Measurements from ENCODE around the gene IQSEC1.

The IQSEC1 gene

GRCh38 chr3:12891985-12892839 is 181.0 kb downstream of the IQSEC1 start:
- Histone ChIP-seq H2BK5ac (ENCODE audit: low read length) (no peak overlapping the region), H3K23ac (ENCODE audit: low read depth, low read length, poor library complexity) (no peak overlapping the region), H3K4me1 (ENCODE audit: control insufficient read depth in 2 of 2, insufficient read depth in 1 of 2, low read depth in 1 of 2, low read length in 2 of 2) (peaks cover 6 to 7% of the 10 kb centered on the region in 2 donors), H3K14ac (ENCODE audit: low read length) (no peak overlapping the region), H3K9ac (ENCODE audit: low read depth, low read length, poor library complexity) (peak overlapping the region; percentile 1), H3K27ac (replicated peaks; ENCODE audit: low read length) (no peak overlapping the region), H3K27me3 (ENCODE audit: control insufficient read depth in 3 of 3, insufficient read depth in 3 of 3, low read depth in 1 of 3, low read length in 3 of 3) (peaks cover 0 to 25% (median 2%) of the 10 kb centered on the region in 3 experiments), H4K8ac (ENCODE audit: low read depth, low read length) (no peak overlapping the region), H2BK15ac (ENCODE audit: low read length) (no peak overlapping the region), H2AK5ac (ENCODE audit: low read depth, low read length) (no peak overlapping the region), H3K36me3 (replicated peaks in 1 of 2; ENCODE audit: control insufficient read depth in 2 of 2, insufficient read depth in 2 of 2, low read length in 2 of 2) (no peaks in the 10 kb centered on the region), H3K79me1 (ENCODE audit: low read depth, low read length) (no peaks in the 10 kb centered on the region), H3K4me3 (ENCODE audit: low read length in 2 of 2) (no peak overlapping the region), H2BK120ac (ENCODE audit: low read depth, low read length) (no peak overlapping the region), H3K18ac (ENCODE audit: low read length) (no peak overlapping the region), H3K4me2 (ENCODE audit: insufficient read depth, low read length, poor library complexity, severe bottlenecking) (no peak overlapping the region), H2BK12ac (ENCODE audit: low read length) (no peak overlapping the region), H3K9me3 (replicated peaks in 1 of 2; ENCODE audit: control insufficient read depth in 2 of 2, insufficient read depth in 1 of 2, low read depth in 1 of 2, low read length in 2 of 2) (no peaks in the 10 kb centered on the region), H4K91ac (ENCODE audit: low read depth, low read length, poor library complexity) (no peak overlapping the region), H2AFZ (ENCODE audit: low read length) (peak overlapping the region; percentile 61), H3K4ac (ENCODE audit: low read length) (no peak overlapping the region)
- DNase-seq (ENCODE audit: low spot score) = peak; percentile 69
- WGBS, 2 donors (ENCODE audit: extremely low coverage in 2 of 2, insufficient read length in 2 of 2, insufficient replicate concordance in 1 of 2) = no CpG with 5 or more reads among the region's 16 CpGs

GRCh38 chr3:12891391-12891984 is 181.7 kb downstream of the IQSEC1 start:
- Histone ChIP-seq H2AFZ (ENCODE audit: low read length) (peak overlapping the region; percentile 61), H3K27ac (replicated peaks; ENCODE audit: low read length) (no peak overlapping the region), H2BK12ac (ENCODE audit: low read length) (no peak overlapping the region), H4K91ac (ENCODE audit: low read depth, low read length, poor library complexity) (no peak overlapping the region), H3K4me1 (ENCODE audit: control insufficient read depth in 2 of 2, insufficient read depth in 1 of 2, low read depth in 1 of 2, low read length in 2 of 2) (peaks cover 6 to 7% of the 10 kb centered on the region in 2 donors), H3K4ac (ENCODE audit: low read length) (no peak overlapping the region), H2BK5ac (ENCODE audit: low read length) (no peak overlapping the region), H3K79me1 (ENCODE audit: low read depth, low read length) (no peaks in the 10 kb centered on the region), H3K36me3 (replicated peaks in 1 of 2; ENCODE audit: control insufficient read depth in 2 of 2, insufficient read depth in 2 of 2, low read length in 2 of 2) (no peaks in the 10 kb centered on the region), H3K4me2 (ENCODE audit: insufficient read depth, low read length, poor library complexity, severe bottlenecking) (no peak overlapping the region), H2BK120ac (ENCODE audit: low read depth, low read length) (no peak overlapping the region), H3K18ac (ENCODE audit: low read length) (no peak overlapping the region), H3K27me3 (ENCODE audit: control insufficient read depth in 3 of 3, insufficient read depth in 3 of 3, low read depth in 1 of 3, low read length in 3 of 3) (peaks cover 0 to 28% (median 2%) of the 10 kb centered on the region in 3 experiments), H2AK5ac (ENCODE audit: low read depth, low read length) (peak overlapping the region; percentile 43), H3K4me3 (ENCODE audit: low read length in 2 of 2) (no peak overlapping the region), H3K9ac (ENCODE audit: low read depth, low read length, poor library complexity) (no peak overlapping the region), H3K9me3 (replicated peaks in 1 of 2; ENCODE audit: control insufficient read depth in 2 of 2, insufficient read depth in 1 of 2, low read depth in 1 of 2, low read length in 2 of 2) (no peaks in the 10 kb centered on the region), H3K23ac (ENCODE audit: low read depth, low read length, poor library complexity) (no peak overlapping the region), H3K14ac (ENCODE audit: low read length) (no peak overlapping the region), H2BK15ac (ENCODE audit: low read length) (no peak overlapping the region), H4K8ac (ENCODE audit: low read depth, low read length) (no peak overlapping the region)
- DNase-seq (ENCODE audit: low spot score) = no peak
- no CpG with 5 or more reads among the region's 9 CpGs for WGBS, 2 donors (ENCODE audit: extremely low coverage in 2 of 2, insufficient read length in 2 of 2, insufficient replicate concordance in 1 of 2)

GRCh38 chr3:12890610-12891390 is 182.4 kb downstream of the IQSEC1 start:
- WGBS, 2 donors (ENCODE audit: extremely low coverage in 2 of 2, insufficient read length in 2 of 2, insufficient replicate concordance in 1 of 2) = no CpG with 5 or more reads among the region's 10 CpGs
- H3K9ac ChIP-seq (ENCODE audit: low read depth, low read length, poor library complexity) = no peak overlapping the region
- no peaks in the 10 kb centered on the region for H3K79me1 ChIP-seq (ENCODE audit: low read depth, low read length)
- H4K91ac ChIP-seq (ENCODE audit: low read depth, low read length, poor library complexity) = no peak overlapping the region
- no peak overlapping the region for H3K23ac ChIP-seq (ENCODE audit: low read depth, low read length, poor library complexity)
- no peak overlapping the region for H4K8ac ChIP-seq (ENCODE audit: low read depth, low read length)
- peak overlapping the region in 1 of 2 donors; percentile 38 for H3K4me3 ChIP-seq (ENCODE audit: low read length in 2 of 2)
- DNase-seq (ENCODE audit: low spot score) = no peak
- no peaks in the 10 kb centered on the region for H3K9me3 ChIP-seq (replicated peaks in 1 of 2; ENCODE audit: control insufficient read depth in 2 of 2, insufficient read depth in 1 of 2, low read depth in 1 of 2, low read length in 2 of 2)
- H3K27me3 ChIP-seq (ENCODE audit: control insufficient read depth in 3 of 3, insufficient read depth in 3 of 3, low read depth in 1 of 3, low read length in 3 of 3) = peaks cover 0 to 28% (median 2%) of the 10 kb centered on the region in 3 experiments
- H2AFZ ChIP-seq (ENCODE audit: low read length) = no peak overlapping the region
- H2BK5ac ChIP-seq (ENCODE audit: low read length) = no peak overlapping the region
- no peak overlapping the region for H3K4me2 ChIP-seq (ENCODE audit: insufficient read depth, low read length, poor library complexity, severe bottlenecking)
- H3K4me1 ChIP-seq (ENCODE audit: control insufficient read depth in 2 of 2, insufficient read depth in 1 of 2, low read depth in 1 of 2, low read length in 2 of 2) = peaks cover 4 to 7% of the 10 kb centered on the region in 2 donors
- H2AK5ac ChIP-seq (ENCODE audit: low read depth, low read length) = no peak overlapping the region
- peak overlapping the region; percentile 34 for H3K18ac ChIP-seq (ENCODE audit: low read length)
- no peak overlapping the region for H3K14ac ChIP-seq (ENCODE audit: low read length)
- H3K27ac ChIP-seq (replicated peaks; ENCODE audit: low read length) = no peak overlapping the region
- H2BK12ac ChIP-seq (ENCODE audit: low read length) = no peak overlapping the region
- peak overlapping the region; percentile 8 for H2BK15ac ChIP-seq (ENCODE audit: low read length)
- H3K36me3 ChIP-seq (replicated peaks in 1 of 2; ENCODE audit: control insufficient read depth in 2 of 2, insufficient read depth in 2 of 2, low read length in 2 of 2) = no peaks in the 10 kb centered on the region
- H3K4ac ChIP-seq (ENCODE audit: low read length) = no peak overlapping the region
- H2BK120ac ChIP-seq (ENCODE audit: low read depth, low read length) = no peak overlapping the region
